Activated CD8-positive, alpha-beta memory T cell treated with anti-CD3 and anti-CD28 coated beads for 36 hours (primary cell): ENCODE data around the gene MAG. TPM values are rescaled to one million over a fixed set of nuclear protein-coding genes. Genes with fewer than 3 reads are reported as not detected.

ENCODE experiments used
- CTCF ChIA-PET: fragments of 350-600 bp; sonication (Branson Sonifier 250); formaldehyde crosslinking; loops from one replicate; lab custom pipeline; 2021; ENCODE audit warnings: antibody characterized with exemption; lab: Charles Lee
- POLR2A ChIA-PET: fragments of 350-600 bp; sonication (Branson Sonifier 250); formaldehyde crosslinking; loops from one replicate; lab custom pipeline; 2021; ENCODE audit warnings: antibody characterized with exemption; lab: Charles Lee
- total RNA-seq, 2 experiments: library from RNA; stranded (reverse); gene quantifications; one replicate each; pipeline ENCODE4 v1.2.3, GENCODE V29; 2021

Gene MAG
- total RNA-seq, 2 experiments from 2014 or later, result not detected

DNA sequence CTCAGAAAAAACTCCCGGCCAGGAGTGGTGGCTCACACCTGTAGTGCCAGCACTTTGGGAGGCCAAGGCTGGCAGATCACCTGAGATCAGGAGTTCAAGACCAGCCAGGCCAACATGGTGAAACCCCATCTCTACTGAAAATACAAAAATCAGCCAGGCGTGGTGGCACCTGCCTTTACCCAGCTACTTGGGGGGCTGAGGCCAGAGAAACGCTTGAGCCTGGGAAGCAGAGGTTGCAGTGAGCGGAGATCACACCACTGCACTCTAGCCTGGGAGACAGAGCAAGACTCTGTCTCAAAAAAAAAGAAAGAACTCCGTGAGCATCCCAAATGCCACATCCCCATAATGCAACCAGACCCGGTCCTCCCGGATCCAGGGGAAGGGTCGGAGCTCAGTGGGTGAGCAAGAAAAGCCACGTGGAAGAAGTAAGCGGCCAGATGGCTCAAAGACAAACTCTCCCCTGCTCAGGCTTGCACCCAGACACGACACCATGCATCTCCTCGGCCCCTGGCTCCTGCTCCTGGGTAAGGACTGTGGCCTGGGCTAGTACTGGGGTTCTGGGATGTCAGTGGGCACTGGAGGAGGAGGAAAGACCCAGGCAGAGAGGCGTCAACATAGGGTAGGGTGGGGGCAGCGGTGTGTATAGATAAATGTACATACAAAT lies 39.7 kb downstream of the MAG start:
- CTCF ChIA-PET, result interaction anchor here (2.4 kb wide), 1 partner anchor 21 kb away, joined by 8 read pairs; no protein-coding TSS in a partner anchor
- POLR2A ChIA-PET, result no interaction called here

DNA sequence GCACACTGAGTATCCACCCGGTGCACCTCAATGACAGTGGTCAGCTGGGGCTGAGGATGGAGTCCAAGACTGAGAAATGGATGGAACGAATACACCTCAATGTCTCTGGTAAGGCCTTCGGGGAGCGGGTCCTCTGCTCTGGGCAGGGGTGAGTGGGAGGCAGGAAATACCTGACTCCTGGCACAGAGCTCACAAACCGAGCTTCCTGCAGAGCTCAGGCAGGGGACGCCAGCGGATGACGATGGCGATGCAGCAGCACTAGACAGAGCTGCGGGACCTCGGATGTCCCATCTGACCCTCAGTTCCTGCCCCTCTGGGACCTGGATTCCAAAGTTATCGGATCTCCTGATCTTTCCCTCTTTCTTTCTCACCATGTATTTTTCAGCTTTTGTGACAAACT lies 40.9 kb downstream of the MAG start:
- ChIA-PET CTCF (interaction anchor here (1.1 to 2.4 kb wide), 2 partner anchors 20 to 162 kb away, joined by 6 to 8 read pairs; no protein-coding TSS in a partner anchor), POLR2A (no interaction called here)

DNA sequence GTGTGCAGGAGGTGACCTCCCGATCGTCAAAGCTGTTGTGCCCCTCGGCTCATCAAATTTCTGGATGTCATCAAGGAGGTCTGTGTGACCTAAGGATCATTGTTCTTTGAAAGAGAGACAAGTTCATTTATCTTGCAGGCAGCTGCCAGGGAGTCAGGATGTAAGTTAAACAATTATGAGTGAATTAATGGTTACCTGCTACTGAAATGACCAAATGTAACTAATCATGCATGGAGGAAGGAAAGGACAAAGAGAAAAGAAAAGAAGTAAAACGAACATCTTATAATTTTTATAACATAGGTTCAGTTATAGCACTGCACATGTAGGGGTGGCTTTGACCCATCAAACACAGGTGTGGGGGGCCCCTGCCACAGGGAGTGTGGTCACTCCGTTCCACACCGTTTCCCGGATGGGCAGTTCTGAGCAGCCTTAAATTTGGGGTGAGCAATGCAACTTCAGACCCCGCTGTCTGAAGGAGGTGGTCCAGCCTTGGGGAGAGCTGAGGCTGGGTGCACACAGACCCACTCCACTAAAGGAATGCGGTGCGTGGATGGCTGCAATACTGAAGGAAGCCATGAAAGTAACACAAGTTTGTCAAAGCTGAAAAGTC lies 42.3 kb downstream of the MAG start:
- CTCF ChIA-PET, result interaction anchor here (0.7 to 2.4 kb wide), 2 partner anchors 19 to 79 kb away, joined by 3 to 8 read pairs; no protein-coding TSS in a partner anchor

DNA sequence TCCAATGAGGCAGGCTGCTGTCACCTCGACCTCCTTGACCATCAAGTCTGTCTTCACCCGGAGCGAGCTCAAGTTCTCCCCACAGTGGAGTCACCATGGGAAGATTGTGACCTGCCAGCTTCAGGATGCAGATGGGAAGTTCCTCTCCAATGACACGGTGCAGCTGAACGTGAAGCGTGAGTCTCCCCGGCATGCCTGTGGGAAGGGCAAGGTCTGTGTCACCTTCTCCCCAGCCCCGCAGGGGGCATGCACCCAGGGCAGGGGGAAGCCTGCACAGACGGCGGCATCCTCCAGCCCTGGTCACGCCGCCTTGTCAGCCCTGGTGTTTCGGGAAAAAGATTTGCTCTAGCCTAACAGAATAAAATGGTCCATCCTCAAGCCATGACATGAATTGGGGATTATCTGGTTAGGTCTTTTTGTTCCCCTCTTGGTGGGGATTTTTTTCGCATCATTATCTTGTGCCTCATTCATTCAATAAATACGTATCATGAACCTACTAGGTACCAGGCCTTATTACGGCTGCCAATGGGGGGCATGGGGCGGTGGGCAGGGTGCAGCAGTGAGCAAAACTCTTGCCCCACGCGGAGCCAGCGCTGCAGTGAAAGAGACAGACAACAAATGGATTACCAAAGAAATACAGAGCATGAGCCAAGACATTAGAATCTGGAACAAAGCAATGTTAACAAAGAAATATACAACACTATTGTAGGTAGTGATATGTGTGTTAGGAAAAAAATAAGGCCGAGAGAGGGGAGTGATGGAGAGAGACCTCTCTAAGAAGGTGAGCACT lies 44.4 kb downstream of the MAG start:
- POLR2A ChIA-PET, result no interaction called here
- CTCF ChIA-PET, result no interaction called here

More for the DNA sequence above, 42.3 kb downstream of the MAG start:
- POLR2A ChIA-PET, result no interaction called here

DNA sequence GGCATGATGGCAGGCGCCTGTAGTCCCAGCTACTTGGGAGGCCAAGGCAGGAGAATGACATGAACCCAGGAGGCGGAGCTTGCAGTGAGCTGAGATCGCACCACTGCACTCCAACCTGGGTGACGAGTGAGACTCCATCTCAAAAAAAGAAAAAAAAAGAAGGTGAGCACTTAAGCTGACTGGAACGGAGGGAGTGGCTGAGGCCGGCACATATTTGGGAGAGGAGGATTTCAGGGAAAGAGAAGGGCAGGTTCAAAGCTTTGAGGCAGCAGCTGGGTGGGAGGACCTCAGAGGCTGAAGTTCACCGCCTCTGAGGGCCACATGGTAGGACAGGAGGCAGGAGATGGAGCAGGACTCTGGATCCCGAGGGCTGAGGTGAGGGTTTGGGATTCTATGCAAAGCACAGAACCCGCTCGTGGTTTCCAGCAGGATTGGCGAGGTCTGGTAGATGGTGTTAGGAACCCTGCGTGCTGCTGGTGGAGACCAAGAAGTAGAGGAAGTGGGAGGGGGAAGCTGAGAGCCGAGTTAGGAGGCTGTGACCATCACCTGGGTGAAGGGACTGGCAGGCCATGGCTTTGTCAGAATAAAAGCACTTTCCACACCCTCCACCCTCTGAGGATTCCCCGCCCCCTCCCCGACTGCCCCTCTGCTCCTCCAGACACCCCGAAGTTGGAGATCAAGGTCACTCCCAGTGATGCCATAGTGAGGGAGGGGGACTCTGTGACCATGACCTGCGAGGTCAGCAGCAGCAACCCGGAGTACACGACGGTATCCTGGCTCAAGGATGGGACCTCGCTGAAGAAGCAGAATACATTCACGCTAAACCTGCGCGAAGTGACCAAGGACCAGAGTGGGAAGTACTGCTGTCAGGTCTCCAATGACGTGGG lies 45.4 kb downstream of the MAG start:
- ChIA-PET CTCF (no interaction called here), POLR2A (no interaction called here)

DNA sequence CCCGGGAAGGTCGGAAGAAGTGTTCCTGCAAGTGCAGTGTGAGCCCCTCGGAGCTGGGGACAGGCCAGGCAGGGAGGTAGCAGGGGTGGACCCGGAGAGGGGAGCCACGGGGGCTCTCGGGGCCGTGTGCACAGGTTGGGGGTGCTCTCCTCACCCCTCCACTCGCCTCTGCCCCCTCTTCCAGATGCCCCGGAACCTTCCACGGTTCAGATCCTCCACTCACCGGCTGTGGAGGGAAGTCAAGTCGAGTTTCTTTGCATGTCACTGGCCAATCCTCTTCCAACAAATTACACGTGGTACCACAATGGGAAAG lies 46.0 kb downstream of the MAG start:
- ChIA-PET POLR2A (no interaction called here), CTCF (no interaction called here)

DNA sequence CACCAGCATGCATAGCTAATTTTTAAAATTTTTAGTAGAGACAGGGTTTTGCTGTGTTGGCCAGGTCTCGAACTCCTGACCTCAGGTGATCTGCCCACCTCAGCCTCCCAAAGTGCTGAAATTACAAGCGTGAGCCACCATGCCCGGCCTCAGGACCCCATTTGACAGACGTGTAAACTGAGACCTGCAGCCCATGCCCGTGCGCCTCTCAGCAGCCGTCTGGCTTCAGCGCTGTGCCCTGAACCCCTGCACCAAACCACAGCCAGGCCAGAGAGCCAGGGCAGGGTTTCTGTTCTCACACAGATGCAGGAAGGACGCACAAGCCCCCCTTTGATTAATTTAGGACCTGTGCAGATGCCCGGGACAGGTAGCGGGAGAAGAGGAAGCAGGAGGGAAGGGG lies 48.5 kb downstream of the MAG start:
- CTCF ChIA-PET, result no interaction called here
- POLR2A ChIA-PET, result no interaction called here

DNA sequence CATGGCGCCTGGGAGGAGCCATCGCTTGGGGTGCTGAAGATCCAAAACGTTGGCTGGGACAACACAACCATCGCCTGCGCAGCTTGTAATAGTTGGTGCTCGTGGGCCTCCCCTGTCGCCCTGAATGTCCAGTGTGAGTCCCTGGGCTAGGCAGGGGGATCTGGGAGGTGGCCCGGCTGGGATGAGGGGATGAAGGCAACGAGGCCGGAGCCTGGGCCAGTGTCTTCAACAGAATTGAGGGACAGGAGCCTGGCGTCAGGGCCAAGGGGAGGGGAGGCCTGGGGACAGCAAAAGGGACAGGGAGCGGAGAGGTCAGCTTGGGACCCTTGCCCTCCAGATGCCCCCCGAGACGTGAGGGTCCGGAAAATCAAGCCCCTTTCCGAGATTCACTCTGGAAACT lies 49.0 kb downstream of the MAG start:
- ChIA-PET CTCF (no interaction called here), POLR2A (no interaction called here)

DNA sequence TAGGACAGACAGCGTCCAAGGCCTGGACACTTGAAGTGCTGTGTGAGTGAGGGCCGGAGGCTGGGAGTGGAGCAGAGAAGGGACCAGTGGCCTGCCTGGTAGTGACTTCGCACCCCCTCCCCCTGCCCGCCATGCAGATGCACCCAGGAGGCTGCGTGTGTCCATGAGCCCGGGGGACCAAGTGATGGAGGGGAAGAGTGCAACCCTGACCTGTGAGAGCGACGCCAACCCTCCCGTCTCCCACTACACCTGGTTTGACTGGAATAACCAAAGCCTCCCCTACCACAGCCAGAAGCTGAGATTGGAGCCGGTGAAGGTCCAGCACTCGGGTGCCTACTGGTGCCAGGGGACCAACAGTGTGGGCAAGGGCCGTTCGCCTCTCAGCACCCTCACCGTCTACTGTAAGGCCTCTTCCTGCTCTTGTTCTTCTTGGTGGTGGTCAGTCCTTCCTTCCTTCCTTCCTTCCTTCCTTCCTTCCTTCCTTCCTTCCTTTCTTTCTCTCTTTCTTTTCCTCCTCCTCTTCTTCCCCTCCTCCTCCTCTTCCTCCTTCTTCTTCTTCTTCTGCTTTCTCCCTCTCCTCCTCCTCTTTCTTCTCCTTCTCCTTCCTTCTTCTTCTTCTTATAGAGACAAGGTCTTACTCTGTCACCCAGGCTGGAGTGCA lies 49.7 kb downstream of the MAG start:
- ChIA-PET CTCF (interaction anchor here (1.4 kb wide), 1 partner anchor 11 kb away, joined by 5 read pairs; no protein-coding TSS in a partner anchor), POLR2A (no interaction called here)

DNA sequence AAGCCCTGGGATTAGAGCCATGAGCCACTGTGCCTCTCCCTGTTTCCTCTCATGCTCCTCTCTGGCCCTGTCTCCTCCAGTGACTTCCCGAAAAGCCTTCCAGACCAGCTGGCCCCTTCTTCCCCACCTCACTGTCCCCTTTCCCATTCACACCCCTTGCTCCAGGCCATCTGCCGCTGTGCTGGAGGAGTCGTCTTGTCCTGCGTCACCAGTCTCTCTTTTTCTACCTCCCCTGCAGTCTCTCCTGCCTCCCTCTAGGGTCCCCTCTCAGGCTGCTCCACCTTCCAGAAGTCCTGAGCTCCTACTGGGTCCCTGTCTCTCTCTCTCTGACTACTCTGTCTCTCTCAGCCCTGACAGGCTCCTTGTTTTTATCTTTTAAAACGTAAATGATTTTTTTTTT lies 50.5 kb downstream of the MAG start:
- POLR2A ChIA-PET, result no interaction called here

DNA sequence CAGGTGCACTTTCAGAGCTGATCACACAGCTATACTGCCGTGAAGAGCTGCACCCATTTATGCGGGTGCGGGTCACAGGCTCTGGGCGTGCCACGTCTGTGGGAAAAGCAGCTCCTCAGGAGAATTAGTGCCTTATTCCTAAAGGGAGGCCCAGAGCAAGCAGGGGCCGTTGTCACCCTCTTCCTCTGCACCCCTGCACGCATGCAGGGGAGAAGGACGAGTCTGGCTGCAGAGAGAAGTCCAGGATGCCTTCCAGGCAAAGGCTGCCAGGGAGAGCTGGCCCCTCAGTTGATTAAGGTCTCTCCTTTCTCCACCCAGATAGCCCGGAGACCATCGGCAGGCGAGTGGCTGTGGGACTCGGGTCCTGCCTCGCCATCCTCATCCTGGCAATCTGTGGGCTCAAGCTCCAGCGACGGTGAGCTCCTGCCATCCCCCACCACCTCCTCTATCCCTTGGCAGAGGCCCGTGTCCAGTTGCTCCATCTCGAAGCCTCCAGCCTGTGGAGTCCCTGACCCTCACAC lies 52.6 kb downstream of the MAG start:
- ChIA-PET POLR2A (no interaction called here), CTCF (no interaction called here)

More for the DNA sequence above, 50.5 kb downstream of the MAG start:
- CTCF ChIA-PET, result interaction anchor here (1.4 kb wide), 1 partner anchor 10 kb away, joined by 5 read pairs; no protein-coding TSS in a partner anchor

DNA sequence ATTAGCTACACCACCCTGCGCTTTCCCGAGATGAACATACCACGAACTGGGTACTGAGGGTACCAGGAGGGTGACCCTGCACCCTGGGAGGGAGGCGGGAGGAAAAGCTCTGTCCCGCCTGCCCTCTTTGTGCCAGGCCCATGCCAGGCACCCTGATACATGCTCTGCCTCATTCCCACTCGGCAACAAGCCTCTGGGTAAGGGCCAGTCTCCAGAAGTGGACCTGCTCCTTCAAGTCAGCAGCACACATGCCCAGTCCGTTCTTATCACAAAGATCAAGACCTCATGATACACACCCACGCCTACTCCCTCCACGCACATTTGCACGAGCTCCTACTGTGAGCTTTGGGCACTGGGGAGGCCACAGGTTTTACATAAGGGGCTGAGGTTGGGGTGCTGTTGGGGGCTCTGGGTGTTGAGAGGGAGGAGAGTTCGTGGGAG lies 53.7 kb downstream of the MAG start:
- ChIA-PET CTCF (interaction anchor here (0.6 to 1.1 kb wide), 3 partner anchors 101 to 306 kb away, joined by 3 to 4 read pairs (median 4); no protein-coding TSS in a partner anchor), POLR2A (no interaction called here)

DNA sequence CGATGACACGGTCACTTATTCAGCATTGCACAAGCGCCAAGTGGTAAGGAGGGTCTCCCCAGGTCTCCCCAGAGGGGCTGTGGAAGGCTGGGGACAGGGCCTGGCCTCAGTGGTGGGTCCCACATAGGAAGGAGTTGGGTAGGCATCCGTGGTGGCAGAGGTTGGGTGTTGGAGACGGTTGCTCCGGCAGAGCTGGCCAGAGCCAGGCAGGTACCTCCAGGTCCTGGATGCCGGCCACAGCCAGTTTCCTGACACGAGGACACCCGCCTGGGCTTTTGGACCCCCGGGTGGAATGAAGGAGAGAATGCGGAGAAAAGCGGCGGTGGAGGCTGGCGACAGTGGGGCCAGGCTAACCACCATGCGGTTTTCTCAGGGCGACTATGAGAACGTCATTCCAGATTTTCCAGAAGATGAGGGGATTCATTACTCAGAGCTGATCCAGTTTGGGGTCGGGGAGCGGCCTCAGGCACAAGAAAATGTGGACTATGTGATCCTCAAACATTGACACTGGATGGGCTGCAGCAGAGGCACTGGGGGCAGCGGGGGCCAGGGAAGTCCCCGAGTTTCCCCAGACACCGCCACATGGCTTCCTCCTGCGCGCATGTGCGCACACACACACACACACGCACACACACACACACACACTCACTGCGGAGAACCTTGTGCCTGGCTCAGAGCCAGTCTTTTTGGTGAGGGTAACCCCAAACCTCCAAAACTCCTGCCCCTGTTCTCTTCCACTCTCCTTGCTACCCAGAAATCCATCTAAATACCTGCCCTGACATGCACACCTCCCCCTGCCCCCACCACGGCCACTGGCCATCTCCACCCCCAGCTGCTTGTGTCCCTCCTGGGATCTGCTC lies 54.5 kb downstream of the MAG start:
- ChIA-PET CTCF (interaction anchor here (0.6 to 1.1 kb wide), 5 partner anchors 101 to 365 kb away, joined by 3 to 4 read pairs (median 3); no protein-coding TSS in a partner anchor), POLR2A (interaction anchor here (1.0 kb wide), 1 partner anchor 366 kb away, joined by 3 read pairs; no protein-coding TSS in a partner anchor)

DNA sequence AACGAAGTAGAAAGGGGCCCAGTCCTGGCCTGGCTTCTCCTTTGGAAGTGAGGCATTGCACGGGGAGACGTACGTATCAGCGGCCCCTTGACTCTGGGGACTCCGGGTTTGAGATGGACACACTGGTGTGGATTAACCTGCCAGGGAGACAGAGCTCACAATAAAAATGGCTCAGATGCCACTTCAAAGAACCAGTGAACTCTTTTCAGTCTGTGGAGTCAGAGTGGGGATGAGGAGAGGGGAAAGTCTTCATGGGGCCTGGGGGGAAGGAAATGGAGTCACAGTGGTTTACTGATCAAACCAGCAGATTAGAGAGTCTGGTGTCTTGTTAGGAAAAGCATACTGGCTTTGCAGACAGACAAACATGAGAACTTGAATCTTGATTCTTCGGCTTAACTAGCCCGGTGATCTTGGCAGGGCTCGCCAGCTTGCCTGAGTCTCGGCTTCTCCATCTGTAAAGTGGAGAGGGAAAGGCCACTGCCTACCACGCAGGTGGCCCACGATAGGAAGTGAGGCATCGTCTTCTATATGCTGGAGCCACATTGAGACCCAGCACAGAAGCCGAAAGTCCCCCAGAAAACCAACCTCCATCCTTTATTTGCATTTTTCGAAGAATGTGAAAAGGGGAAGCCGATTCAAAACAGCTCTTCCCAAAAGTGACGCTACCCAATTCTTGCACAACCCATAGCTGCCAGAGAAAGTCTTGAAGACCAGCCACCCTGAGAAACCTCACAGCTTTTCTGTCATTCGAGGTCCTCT lies 55.4 kb downstream of the MAG start, which contains the start of gene FFAR1:
Gene FFAR1, plus strand, starts transcription at position 732 of the 759 bp plus-strand sequence. CDS start 3,650 bp downstream, outside the sequence.
- ChIA-PET CTCF (interaction anchor here (0.6 to 1.1 kb wide), 6 partner anchors 78 to 364 kb away, joined by 3 read pairs; partner anchors contain the start of gene USF2), POLR2A (interaction anchor here (1.0 kb wide), 1 partner anchor 365 kb away, joined by 3 read pairs; no protein-coding TSS in a partner anchor)

DNA sequence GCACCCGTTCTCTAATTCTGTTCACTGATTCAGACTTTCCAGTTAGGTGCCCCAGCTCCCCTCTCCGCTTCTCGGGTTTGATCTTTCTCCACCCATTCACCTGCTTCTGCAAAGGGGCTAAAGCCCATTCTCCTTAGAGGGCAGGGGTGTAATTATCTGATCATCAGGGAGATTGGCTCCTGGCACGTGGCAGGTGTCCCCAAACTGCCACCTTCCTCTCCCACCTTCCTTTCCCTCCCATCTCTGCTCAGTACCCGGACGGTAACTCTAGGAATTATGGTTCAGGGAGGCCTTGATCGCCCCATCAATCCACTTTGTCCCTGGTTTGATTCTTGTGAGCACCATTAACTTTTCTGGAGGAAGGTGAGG lies 56.0 kb downstream of the MAG start:
- ChIA-PET CTCF (interaction anchor here (0.6 to 1.1 kb wide), 3 partner anchors 79 to 301 kb away, joined by 3 read pairs; partner anchors contain the start of gene USF2), POLR2A (no interaction called here)

DNA sequence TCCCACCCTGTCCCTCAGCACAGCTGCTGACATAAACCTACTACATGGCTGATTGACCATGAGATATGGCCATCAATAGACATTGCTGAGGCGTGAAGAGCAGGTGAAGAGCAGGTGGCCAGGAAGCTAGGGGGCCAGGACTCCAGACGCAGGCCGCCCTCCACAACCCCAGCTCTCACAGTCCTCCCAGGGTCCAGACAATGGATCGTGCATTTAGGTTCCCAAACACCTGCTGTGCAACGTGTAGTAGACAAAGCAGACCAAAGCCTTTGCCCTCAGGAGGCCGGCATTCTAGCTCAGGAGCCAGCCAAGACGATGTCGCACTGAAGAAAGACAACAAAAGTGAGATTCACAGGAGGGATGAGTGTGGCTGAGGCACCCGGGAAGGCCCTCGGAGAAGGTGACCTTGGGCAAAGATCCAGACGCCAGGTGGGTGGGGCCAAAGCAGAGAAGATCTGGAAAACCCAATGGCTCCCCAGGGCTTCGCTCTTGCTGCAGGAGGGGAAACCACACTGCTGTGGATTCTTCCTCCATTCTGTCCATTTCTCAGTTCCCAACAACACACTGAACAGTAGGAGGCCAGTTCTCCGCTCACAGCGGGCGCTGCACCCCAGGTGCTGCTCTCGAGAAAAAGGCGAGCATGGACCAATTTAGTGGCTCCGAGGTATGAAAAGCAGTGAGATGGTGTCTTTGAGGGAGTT lies 57.1 kb downstream of the MAG start:
- CTCF ChIA-PET, result no interaction called here
- POLR2A ChIA-PET, result no interaction called here
